ENCODE data around the gene MEF2C.

GRCh38 chr5:88768411-88768810 is 114.6 kb downstream of the MEF2C start:
- TF ChIP-seq POLR2A (IDR thresholded peaks at IDR 0.05; ENCODE audit: low read depth, low read length) (no peak), TAF1 (IDR thresholded peaks at IDR 0.05; ENCODE audit: borderline replicate concordance, low read depth, low read length) (no peak), POLR2AphosphoS5 (IDR thresholded peaks at IDR 0.05; ENCODE audit: low read depth, low read length) (no peak)
